NCI-H526 (cell line): ENCODE data around the gene GOLGA3.
"Not testable (repeated sequence)": the region's sequence is repeated elsewhere in the genome, so short reads cannot be mapped to it uniquely, and the experiment has no call there.

ENCODE experiments used
- DNase-seq, 2 experiments: peaks; one replicate each; lab custom pipeline; 2025; lab: John Stamatoyannopoulos, UW

GOLGA3 gene

GRCh38 chr12:132776816-132777568, 51.7 kb downstream of the GOLGA3 start:
- DNase-seq: no peak

- not testable (repeated sequence) for DNase-seq
Measured at GRCh38 chr12:132776230-132776625, 52.4 kb downstream of the GOLGA3 start.

DNA sequence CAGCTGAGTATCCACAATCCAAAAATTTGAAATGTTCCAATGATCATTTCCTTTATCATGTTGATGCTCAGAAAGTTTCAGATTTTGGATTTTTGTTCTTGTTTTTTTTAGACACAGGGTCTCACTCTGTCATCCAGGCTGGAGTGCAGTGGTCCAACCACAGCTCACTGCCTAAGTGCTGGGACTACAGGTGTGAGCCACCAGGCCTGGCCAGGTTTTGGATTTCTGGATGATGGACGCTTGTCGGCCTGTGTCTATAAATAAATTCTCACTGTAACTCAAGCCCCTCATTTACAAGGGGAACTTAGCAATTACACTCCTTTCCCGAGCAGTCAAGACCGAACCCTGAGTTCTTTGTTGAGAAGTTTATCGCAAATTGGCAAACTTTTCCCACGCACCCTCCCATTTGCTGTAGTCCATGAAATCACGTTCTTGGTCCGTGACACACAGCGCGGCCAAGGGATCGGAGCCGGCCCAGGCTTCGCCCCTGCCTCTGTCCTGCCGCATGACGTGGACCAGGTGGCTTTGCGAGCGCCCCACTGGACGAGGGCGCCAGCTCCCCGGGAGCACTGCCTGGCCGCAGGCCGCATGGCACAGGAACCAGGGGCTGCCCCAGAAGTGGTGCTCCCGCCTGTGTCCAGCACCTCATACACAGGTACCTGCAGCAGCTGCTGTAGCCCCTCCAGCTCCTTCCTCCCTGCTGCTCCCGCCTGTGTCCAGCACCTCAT, 53.0 kb downstream of the GOLGA3 start:
- DNase-seq: no peak

DNA sequence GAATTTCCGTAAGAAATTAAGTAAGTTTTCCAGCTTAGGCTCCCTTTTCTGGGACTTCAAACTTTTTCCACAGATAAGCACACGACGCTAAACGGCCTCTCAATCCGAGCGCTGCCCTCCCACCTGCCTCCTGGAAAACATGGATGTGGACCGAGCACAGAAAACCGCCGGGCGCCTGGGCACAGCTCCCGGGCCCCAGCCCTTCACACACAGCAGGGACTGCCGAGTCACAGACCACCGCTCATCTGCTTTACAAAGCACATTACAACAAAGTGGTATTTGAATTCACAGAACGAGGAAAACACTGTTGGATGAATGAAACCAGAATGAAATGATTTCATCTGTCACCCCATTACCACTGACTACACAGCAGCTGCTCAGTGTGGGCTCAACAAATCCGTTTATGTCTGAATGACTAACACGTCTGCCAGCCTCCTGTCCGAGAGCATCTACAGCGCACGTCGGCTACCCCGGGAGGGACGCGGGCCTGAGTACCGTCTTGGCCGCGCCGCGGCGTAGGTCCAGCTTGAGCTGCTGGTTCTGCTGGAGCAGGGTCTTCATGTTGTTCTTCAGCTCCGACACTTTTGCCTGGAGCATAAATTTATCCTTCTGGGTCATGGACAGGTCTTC, 53.9 kb downstream of the GOLGA3 start:
- no peak for DNase-seq

DNA sequence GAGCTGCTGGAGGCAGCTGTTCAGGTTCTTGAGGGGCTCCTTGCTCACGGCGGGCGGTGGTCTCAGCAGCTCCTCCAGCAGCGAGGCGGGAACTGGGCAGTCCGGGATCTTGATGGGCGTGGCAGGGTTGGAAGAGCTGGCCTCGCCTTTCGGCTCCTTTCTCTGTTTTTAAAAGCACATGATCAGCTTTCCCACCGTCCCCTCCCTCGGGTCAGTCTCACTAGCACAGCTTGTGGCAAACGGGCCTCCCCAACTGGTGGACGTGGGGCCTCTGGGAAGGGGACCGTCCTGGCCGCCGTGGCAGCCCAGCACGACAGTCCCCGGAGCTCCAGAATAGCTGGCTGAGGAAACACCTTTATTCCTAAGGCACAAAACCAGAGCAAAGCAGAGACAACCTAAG, 54.5 kb downstream of the GOLGA3 start:
- no peak for DNase-seq

DNA sequence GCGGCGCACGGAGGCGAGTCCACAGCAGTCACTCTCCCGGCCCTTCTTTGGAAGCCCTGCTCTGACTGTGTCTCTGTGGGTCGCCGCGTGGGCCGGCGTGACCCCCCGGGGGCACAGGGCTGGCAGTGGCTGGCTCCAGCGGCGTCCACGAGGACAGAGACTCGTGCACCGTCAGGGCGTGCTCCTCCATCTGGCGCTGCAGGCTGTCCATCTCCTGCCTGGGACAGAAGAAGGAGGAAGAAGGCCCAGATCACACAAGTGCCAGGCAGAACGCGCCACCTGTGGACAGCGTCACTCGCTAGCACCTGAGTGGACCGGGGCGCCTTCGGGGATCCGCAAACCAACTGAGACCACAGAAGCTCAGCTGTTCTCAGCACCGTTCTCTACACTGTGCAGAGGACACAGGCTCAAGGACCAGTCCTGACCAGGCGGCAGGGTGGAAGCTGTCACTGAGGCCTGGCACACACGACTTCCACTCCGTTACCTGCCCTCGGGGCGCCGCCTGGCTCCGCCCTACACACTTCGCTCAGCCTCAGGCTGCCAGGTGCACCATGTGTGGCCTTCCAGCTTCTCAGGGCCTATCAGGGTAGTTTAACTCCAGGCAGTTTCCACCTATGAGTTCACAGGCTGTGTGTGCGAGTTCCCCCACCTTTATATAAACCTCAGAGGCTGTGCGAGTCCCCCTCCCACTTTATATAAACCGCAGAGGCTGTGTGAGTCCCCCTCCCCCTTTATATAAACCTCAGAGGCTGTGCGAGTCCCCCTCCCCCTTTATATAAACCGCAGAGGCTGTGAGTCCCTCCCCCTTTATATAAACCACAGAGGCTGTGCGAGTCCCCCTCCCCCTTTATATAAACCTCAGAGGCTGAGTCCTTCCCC, 55.4 kb downstream of the GOLGA3 start:
- no peak for DNase-seq

DNA sequence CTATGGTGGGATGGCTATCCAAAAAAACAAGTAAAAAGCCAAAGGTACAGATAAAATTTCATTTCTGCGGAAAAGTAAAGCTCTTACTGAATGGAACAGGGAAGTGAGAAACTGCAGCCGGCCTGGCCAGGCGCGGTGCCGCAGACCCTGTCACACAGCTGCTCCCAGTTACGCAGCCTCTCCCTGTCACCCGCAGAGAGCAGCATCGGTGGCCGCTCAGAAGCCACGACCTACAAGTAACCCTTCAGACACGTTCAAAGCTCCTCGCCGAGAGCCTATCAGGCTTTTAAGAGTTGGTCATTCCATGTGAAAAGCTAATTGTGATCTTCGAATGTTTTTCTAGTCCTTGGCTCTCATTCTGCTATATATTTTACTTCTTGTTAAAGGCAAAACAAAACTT, 56.1 kb downstream of the GOLGA3 start:
- DNase-seq: no peak

DNA sequence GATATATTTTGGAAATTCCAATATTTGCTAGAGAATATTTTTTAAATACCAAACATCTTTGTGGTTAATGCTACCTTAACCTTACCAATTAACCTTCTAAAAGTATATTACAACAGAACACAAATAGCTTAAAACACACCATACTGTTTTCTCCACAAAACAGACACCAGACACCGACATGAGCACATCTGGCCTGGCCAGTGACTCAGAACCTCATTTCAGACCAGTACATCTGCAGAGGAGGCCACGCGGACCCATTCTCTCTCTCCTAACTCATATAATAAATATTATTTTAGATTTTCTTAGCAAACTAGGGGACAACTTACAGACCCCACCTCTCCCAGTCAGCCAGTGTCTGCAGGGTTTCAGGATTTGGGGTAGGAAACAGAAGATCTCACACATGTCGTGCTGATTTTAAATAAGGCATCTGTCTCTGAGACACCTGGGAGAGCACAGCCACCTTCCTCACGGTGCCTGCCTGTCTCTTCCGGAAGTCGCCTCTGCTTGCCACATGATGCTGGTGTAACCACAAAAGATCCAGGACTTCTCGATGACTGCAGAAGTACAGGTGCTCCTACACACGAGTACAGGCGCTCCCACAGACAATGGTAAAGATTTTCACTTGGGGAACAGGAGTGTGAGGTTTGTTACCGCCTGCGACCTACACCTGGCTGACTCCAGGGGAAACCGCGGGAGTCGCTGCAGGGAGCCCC, 57.4 kb downstream of the GOLGA3 start:
- DNase-seq: no peak

DNA sequence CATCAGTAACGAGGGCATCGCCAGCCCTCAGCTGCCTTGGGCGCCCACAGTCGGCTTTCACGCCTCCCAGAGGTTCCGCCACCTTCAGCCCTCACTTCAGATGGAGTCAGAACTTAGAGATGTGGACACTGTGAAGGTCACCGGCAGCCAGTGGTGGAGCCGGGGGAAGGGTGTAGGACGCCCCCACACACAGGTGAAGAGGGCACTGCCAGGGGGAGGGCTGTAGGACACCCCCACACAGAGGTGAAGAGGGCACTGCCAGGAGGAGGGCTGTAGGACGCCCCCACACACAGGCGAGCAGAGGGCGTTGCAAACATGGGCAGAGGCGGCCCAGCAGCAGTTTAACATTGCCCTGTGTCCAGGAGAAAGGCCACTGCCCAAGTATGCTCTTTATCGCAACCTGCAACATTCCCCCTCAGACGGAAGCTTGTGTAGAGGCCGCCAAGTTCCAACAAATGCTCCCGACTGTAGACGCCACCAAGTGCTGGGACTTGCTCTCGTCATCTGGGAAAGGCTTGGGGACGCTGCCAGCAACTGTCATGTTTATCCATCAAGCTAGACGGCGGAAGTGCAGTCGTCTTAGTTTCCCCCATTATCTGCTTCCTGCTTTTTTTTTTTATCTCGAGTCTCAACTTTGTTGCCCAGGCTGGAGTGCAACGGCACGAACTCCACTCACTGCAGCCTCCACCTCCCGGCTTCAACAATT, 62.1 kb downstream of the GOLGA3 start:
- DNase-seq: no peak

- DNase-seq: no peak
Measured at GRCh38 chr12:132765361-132765760, 63.3 kb downstream of the GOLGA3 start.

DNA sequence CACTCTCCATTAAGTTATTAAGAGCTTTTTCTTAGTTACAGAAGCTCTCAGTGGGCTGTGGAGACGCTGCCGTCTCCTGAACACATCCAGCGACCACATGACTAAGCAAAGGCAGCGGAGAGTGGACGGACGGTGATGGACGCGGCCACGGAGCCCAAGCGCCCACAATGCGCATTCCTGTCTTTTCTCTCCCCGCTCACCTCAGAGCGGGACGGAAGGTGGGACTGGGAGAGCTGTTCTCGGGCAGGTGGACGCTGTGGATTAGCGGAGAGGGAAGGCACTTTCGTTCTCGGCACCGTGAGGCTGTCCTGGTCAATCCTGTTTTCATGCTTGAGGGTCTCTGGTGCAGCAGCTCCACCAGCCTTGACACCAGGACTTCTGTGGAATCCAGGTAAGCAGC, 64.4 kb downstream of the GOLGA3 start:
- DNase-seq: no peak

- peak; percentile 49 to 95 for DNase-seq
Measured at GRCh38 chr12:132761921-132762583, 66.6 kb downstream of the GOLGA3 start.

GRCh38 chr12:132761032-132761920, 67.4 kb downstream of the GOLGA3 start, which contains the start of gene ANKLE2:
ANKLE2 (minus strand) TSS chr12:132761832; CDS start chr12:132761798, 34 bp downstream.
- peak; percentile 33 to 72 for DNase-seq

- no peak for DNase-seq
Measured at GRCh38 chr12:132759359-132759758, 69.3 kb downstream of the GOLGA3 start.

- not testable (repeated sequence) for DNase-seq
Measured at GRCh38 chr12:132758825-132759224, 69.8 kb downstream of the GOLGA3 start.

DNA sequence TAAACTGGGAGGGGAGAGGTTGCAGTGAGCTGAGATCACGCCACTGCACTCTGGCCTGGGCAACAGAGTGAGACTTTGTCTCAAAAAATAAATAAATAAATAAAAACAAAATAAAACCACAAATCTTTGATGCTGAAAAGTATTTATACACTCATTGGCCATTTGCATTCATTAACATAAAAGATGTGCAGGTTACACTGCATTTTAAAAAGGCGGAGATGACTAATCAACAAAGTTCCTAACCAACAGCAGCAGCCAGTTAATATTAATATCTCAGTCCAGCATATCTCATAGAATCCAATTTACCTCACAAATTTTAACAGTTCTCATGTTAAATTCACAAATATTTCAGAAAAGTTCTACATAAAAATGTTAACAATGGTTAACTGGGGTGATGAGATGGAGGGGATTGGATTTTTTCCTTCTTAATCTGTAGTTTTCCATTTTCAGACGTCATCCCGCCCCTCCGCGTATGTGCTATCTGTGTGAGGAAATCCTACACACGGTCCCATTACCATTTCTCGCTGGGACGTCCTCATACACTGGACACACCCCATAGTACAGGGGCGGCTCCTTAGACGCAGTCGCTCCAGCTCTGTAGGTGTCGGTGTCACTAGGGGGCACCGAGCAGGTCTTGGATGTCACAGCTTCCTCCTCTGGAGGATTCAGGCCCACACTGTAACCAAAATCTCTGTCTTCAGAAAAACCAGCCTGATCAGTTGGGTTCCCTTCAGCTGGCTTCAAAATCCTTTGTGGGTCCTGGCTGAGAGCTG, 74.3 kb downstream of the GOLGA3 start:
- DNase-seq: no peak

- not testable (repeated sequence) for DNase-seq
Measured at GRCh38 chr12:132753670-132754069, 75.0 kb downstream of the GOLGA3 start.

DNA sequence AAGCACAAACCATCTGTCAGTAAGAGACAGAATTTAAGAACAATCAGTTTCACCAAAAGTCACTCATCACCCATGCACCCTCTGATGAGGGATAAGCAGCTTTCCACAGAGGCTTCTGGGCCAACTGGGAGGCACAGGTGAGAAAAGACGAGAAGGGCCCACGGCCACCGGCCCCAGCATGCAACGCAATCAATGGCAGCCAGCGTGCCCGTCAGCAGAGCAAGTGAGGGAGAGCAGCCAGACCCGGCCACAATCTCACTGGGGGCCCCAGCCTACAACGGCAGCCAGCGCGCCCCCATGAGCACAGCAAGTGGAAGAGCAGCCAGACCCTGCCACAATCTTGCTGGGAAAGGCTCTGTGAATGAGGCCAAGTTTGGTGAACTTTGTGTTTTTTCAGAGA, 80.3 kb downstream of the GOLGA3 start:
- DNase-seq: no peak
